Karpas-422 (cell line): ENCODE results near the gene GNL1. TPM values are rescaled to one million over a fixed set of nuclear protein-coding genes. Genes with fewer than 3 reads are reported as not detected.
A peak's percentile ranks its signal among the peaks of the same experiment; 100 is the strongest.

ENCODE experiments used
- DNase-seq: peaks from one replicate; pipeline ENCODE4 v3.0.0-alpha.2; 2015
- H2AFZ ChIP-seq: fragments of 200-600 bp; sonication (generic); 2 replicates; pipeline ENCODE4 v1.6.1; 2014; ENCODE audit warnings: antibody characterized with exemption, low read length, mixed read lengths
- H3K27ac ChIP-seq: fragments of 200-600 bp; sonication (generic); 2 replicates; pipeline ENCODE4 v1.5.1; 2014; ENCODE audit warnings: mild to moderate bottlenecking, low read length, moderate library complexity
- H3K27me3 ChIP-seq: fragments of 200-600 bp; sonication (generic); 2 replicates; pipeline ENCODE4 v1.6.1; 2014; ENCODE audit warnings: low read length, mixed read lengths
- H3K36me3 ChIP-seq: fragments of 200-600 bp; sonication (generic); 2 replicates; pipeline ENCODE4 v1.6.1; 2014; ENCODE audit warnings: low read length, mixed read lengths; ENCODE audit not compliant: insufficient read depth
- H3K4me1 ChIP-seq: fragments of 200-600 bp; sonication (generic); 2 replicates; pipeline ENCODE4 v1.6.1; 2014; ENCODE audit warnings: mild to moderate bottlenecking, low read length, mixed read lengths
- H3K4me2 ChIP-seq: fragments of 200-600 bp; sonication (generic); 2 replicates; pipeline ENCODE4 v1.6.1; 2014; ENCODE audit warnings: low read length, low read depth, mild to moderate bottlenecking; ENCODE audit not compliant: poor library complexity, severe bottlenecking
- H3K4me3 ChIP-seq: fragments of 200-600 bp; sonication (generic); 2 replicates; pipeline ENCODE4 v1.5.1; 2014; ENCODE audit warnings: mild to moderate bottlenecking, antibody characterized with exemption, low read length, mixed read lengths
- H3K79me2 ChIP-seq: fragments of 200-600 bp; sonication (generic); 2 replicates; pipeline ENCODE4 v1.6.1; 2014; ENCODE audit warnings: mild to moderate bottlenecking, low read length, mixed read lengths
- H3K9ac ChIP-seq: fragments of 200-600 bp; sonication (generic); 2 replicates; pipeline ENCODE4 v1.6.0; 2014; ENCODE audit warnings: low read length
- H3K9me2 ChIP-seq: fragments of 200-600 bp; sonication (generic), shearing (Covaris generic); replicated peaks from 2 replicates; pipeline ENCODE4 v1.6.0; 2014; ENCODE audit warnings: mild to moderate bottlenecking, low read length, moderate library complexity; ENCODE audit not compliant: insufficient read depth
- H3K9me3 ChIP-seq: fragments of 300-700, 200-600 bp; sonication (generic); 2 replicates; pipeline ENCODE4 v1.6.1; 2014; ENCODE audit warnings: low read length, mixed read lengths
- H4K20me1 ChIP-seq: fragments of 200-600 bp; sonication (generic); 2 replicates; pipeline ENCODE4 v1.6.1; 2014; ENCODE audit warnings: mild to moderate bottlenecking, antibody characterized with exemption, low read length, low read depth; ENCODE audit not compliant: insufficient read depth
- total RNA-seq: library from RNA; depleted of rRNA; stranded (reverse); fragments of >200 nt; shearing (Covaris generic); gene quantifications from 2 replicates; pipeline ENCODE4 v1.2.3, GENCODE V29; 2014; ENCODE audit warnings: low replicate concordance

The GNL1 gene
- total RNA-seq, 1 experiment from 2014 or later: 48.6 TPM

DNA sequence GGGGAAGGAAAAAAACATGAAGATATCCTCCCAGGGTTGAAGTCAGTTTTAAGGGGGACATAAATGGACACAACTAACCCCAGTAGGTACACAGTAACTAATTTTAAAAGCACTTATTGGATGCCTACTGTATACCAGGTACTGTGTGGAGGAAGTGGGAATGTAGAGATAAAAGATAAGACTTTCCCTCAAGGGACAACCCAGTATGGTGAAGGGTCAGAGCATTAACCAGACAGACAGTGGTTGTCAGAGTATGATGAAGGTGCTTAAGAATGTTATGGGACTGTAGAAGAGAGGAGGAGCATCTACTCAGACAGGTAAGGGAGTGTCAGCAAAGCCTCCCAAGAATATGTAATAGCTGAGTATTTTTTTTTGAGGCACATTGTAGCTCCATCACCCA is 15.9 kb upstream of the GNL1 start:
- Histone ChIP-seq H3K9ac (peak overlapping the region; percentile 86), H3K36me3 (peaks cover 12% of the 10 kb centered on the region; the same call in 1 of the 2 replicates)
- no peak for DNase-seq

GRCh38 chr6:30571762-30572082 is 15.4 kb upstream of the GNL1 start:
- Histone ChIP-seq H4K20me1 (peaks cover 42% of the 10 kb centered on the region), H3K36me3 (peaks cover 8% of the 10 kb centered on the region; the same call in 1 of the 2 replicates), H3K4me3 (peak overlapping the region; percentile 84), H3K9me3 (no peaks in the 10 kb centered on the region), H3K4me2 (peak overlapping the region; percentile 83), H3K79me2 (peaks cover 51% of the 10 kb centered on the region), H3K4me1 (peaks cover 37% of the 10 kb centered on the region), H3K9ac (peak overlapping the region; percentile 86), H3K27me3 (no peaks in the 10 kb centered on the region), H3K27ac (peak overlapping the region; percentile 57; the same call in 1 of the 2 replicates), H3K9me2 (no peaks in the 10 kb centered on the region), H2AFZ (no peak overlapping the region)
- DNase-seq: no peak

More for the DNA sequence above, 15.9 kb upstream of the GNL1 start:
- H3K27me3 ChIP-seq: no peaks in the 10 kb centered on the region
- peaks cover 37% of the 10 kb centered on the region for H3K4me1 ChIP-seq
- H3K9me2 ChIP-seq: no peaks in the 10 kb centered on the region
- no peak overlapping the region for H2AFZ ChIP-seq
- H3K4me2 ChIP-seq: peak overlapping the region; percentile 83
- peak overlapping the region; percentile 84 for H3K4me3 ChIP-seq
- H4K20me1 ChIP-seq: peaks cover 46% of the 10 kb centered on the region
- H3K9me3 ChIP-seq: no peaks in the 10 kb centered on the region
- H3K27ac ChIP-seq: no peak overlapping the region
- peaks cover 56% of the 10 kb centered on the region for H3K79me2 ChIP-seq

DNA sequence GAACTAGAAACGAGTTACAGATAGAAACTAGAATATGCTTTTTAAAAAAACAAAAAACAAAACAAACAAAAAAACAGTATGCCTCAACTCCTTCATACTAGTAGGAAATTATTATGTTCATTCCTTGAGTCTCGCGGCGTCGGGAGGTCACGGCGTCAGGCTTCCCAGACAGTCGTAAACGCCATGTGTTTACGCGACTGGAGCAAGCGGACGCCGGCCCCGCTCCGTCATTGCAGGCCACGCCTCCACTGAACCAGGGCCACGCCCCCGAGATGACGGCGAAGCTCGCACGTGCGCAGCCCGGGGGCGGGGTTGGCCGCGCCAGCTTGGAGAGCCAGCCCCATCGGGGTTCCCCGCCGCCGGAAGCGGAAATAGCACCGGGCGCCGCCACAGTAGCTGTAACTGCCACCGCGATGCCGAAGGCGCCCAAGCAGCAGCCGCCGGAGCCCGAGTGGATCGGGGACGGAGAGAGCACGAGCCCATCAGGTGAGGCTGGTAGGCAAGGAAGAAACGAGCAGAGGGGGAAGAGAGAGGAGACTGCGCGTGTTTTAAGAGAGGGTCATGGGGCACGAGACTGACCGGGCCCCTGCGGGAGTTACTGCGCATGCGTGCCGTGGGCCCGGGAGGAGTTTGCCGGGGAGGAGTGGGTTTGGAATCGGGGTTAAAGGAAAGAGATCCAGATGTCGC is 14.9 kb upstream of the GNL1 start, which contains the start of gene ABCF1:
ABCF1 (plus strand) TSS at position 368 of the 687 bp plus-strand sequence; CDS start at position 414, 46 bp downstream.
- peak within 1 kb of the TSS; percentile 83 for H3K4me2 ChIP-seq
- H3K9me2 ChIP-seq: no peaks in the 10 kb centered on the region
- H3K9ac ChIP-seq: peak within 1 kb of the TSS; percentile 86
- peak within 1 kb of the TSS; percentile 57 for H2AFZ ChIP-seq
- no peaks in the 10 kb centered on the region for H3K9me3 ChIP-seq
- DNase-seq: peak; percentile 99
- H3K4me3 ChIP-seq: peak within 1 kb of the TSS; percentile 84
- peaks cover 5% of the 10 kb centered on the region; the same call in 1 of the 2 replicates for H3K36me3 ChIP-seq
- peaks cover 48% of the 10 kb centered on the region for H3K79me2 ChIP-seq
- H3K27ac ChIP-seq: peak within 1 kb of the TSS; percentile 57
- H4K20me1 ChIP-seq: peaks cover 38% of the 10 kb centered on the region
- peaks cover 37% of the 10 kb centered on the region for H3K4me1 ChIP-seq
- no peaks in the 10 kb centered on the region for H3K27me3 ChIP-seq

DNA sequence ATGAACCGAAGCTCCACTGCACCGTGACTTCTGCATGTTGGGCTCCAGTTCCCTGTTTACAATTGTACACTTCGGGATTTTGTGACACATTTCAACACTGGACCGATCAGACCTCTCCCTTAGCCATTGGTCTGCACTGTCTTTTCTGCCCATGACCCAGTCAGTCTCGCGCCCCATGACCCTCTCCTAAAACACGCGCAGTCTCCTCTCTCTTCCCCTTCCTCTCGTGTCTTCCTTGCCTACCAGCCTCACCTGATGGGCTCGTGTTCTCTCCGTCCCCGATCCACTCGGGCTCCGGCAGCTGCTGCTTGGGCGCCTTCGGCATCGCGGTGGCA is 14.4 kb upstream of the GNL1 start:
- Histone ChIP-seq H3K9me3 (no peaks in the 10 kb centered on the region), H3K79me2 (peaks cover 44% of the 10 kb centered on the region), H2AFZ (peak overlapping the region; percentile 52), H3K27me3 (no peaks in the 10 kb centered on the region), H4K20me1 (peaks cover 38% of the 10 kb centered on the region), H3K36me3 (peaks cover 5% of the 10 kb centered on the region; the same call in 1 of the 2 replicates), H3K27ac (no peak overlapping the region), H3K4me3 (peak overlapping the region; percentile 84), H3K4me2 (peak overlapping the region; percentile 83), H3K9ac (peak overlapping the region; percentile 79), H3K4me1 (peaks cover 37% of the 10 kb centered on the region), H3K9me2 (no peaks in the 10 kb centered on the region)
- DNase-seq: no peak

DNA sequence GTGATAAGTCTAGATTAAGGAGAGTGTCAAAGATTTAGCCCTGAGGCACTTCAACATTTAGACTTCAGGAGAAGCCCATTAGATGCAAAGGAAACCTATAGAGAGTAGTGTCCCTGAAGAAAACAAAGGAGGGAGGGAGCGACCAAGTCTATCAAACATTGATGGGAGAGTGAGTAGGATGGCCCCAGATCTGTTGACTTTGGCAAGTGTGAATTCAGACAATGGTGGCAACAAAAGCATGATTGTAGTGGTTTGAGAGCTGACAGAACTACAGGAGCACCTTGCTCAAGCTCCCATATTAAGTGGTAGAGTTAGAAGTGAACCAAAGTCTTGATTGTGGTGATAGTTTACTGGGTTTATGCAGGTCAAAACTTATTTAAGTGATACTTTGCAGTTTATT is 14.0 kb upstream of the GNL1 start:
- peaks cover 39% of the 10 kb centered on the region for H3K79me2 ChIP-seq

DNA sequence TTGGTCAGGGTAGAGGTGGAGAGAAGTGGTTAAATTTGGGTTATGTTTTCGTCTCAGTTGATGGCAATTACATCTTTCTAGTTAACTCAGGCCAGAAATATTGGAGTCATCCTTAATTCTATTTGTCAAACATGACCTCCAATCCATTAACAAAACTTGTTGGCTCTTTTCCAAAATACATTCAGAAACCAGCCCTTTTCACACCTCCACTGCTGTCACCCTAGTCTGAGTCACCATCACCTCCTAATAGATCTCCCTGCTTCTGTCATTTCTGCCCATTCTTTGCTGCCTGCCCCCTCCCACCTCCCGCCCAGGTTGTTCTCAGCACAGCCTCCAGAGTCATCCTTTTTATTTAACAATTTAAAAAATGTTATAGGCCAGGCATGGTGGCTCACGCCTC is 12.0 kb upstream of the GNL1 start:
- no peaks in the 10 kb centered on the region for H3K27me3 ChIP-seq
- H3K9me2 ChIP-seq: no peaks in the 10 kb centered on the region
- H3K4me2 ChIP-seq: no peak overlapping the region
- no peak overlapping the region for H3K9ac ChIP-seq
- peaks cover 16% of the 10 kb centered on the region for H4K20me1 ChIP-seq
- H3K36me3 ChIP-seq: no peaks in the 10 kb centered on the region
- no peaks in the 10 kb centered on the region for H3K9me3 ChIP-seq
- peaks cover 19% of the 10 kb centered on the region for H3K79me2 ChIP-seq
- H2AFZ ChIP-seq: no peak overlapping the region
- DNase-seq: no peak
- H3K27ac ChIP-seq: no peak overlapping the region
- peaks cover 26% of the 10 kb centered on the region for H3K4me1 ChIP-seq
- no peak overlapping the region for H3K4me3 ChIP-seq

More for the DNA sequence above, 14.0 kb upstream of the GNL1 start:
- Histone ChIP-seq H3K9ac (peak overlapping the region; percentile 79), H3K9me3 (no peaks in the 10 kb centered on the region), H3K27ac (no peak overlapping the region), H3K4me1 (peaks cover 37% of the 10 kb centered on the region), H3K27me3 (no peaks in the 10 kb centered on the region), H3K36me3 (peaks cover 5% of the 10 kb centered on the region; the same call in 1 of the 2 replicates), H3K4me3 (peak overlapping the region; percentile 84), H3K9me2 (no peaks in the 10 kb centered on the region), H4K20me1 (peaks cover 34% of the 10 kb centered on the region), H3K4me2 (peak overlapping the region; percentile 83), H2AFZ (peak overlapping the region; percentile 52; the same call in 1 of the 2 replicates)
- DNase-seq: no peak

DNA sequence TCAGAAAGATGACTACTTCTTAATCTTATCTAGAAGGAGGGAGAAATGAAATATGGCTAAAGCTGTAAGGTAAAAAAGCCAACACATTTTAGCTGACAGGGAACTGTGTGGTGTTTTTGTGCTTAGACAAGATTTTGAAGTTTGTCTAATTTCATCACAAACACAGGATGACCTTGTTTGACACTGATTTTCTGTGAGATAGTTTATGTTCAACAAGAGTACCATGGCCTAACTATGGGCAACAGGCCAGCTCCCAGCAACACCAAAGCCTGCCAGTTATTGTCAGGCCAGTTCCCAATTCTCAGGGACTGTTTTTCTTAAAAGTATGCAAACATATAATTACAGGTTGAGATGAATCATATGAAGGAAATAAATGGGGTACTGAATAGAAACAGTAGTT is 9.5 kb upstream of the GNL1 start:
- Histone ChIP-seq H3K4me1 (peaks cover 11% of the 10 kb centered on the region), H3K27ac (no peak overlapping the region), H3K4me3 (no peak overlapping the region), H2AFZ (no peak overlapping the region), H3K9me3 (no peaks in the 10 kb centered on the region), H3K4me2 (no peak overlapping the region), H3K27me3 (no peaks in the 10 kb centered on the region), H3K9me2 (no peaks in the 10 kb centered on the region), H3K9ac (no peak overlapping the region), H4K20me1 (no peaks in the 10 kb centered on the region), H3K79me2 (no peaks in the 10 kb centered on the region), H3K36me3 (0 out of 2 replicates have a peak, but pooled peaks cover 4% of the 10 kb centered on the region)
- DNase-seq: no peak

GRCh38 chr6:30564114-30564513 is 7.8 kb upstream of the GNL1 start:
- Histone ChIP-seq H3K79me2 (peaks cover 6% of the 10 kb centered on the region; the same call in 1 of the 2 replicates), H3K9me3 (no peaks in the 10 kb centered on the region), H3K27ac (no peak overlapping the region)

More at GRCh38 chr6:30564114-30564513, 7.8 kb upstream of the GNL1 start:
- Histone ChIP-seq H3K4me1 (no peaks in the 10 kb centered on the region), H3K9ac (no peak overlapping the region), H3K9me2 (no peaks in the 10 kb centered on the region), H3K4me2 (no peak overlapping the region), H3K27me3 (no peaks in the 10 kb centered on the region), H2AFZ (no peak overlapping the region), H4K20me1 (no peaks in the 10 kb centered on the region), H3K36me3 (peaks cover 4% of the 10 kb centered on the region; the same call in 1 of the 2 replicates), H3K4me3 (no peak overlapping the region)
- no peak for DNase-seq
